Frontal cortex (tissue), 4 donors: ENCODE data around the gene PRTN3. TPM values are rescaled to one million over a fixed set of nuclear protein-coding genes. Genes with fewer than 3 reads are reported as not detected.
"Not testable (repeated sequence)": the region's sequence is repeated elsewhere in the genome, so short reads cannot be mapped to it uniquely, and the experiment has no call there.

Experiments used
- DNase-seq, 2 donors: peaks; one replicate each; pipeline ENCODE4 v3.0.0; 2012; ENCODE audit warnings: low spot score in 2 of 2
- FAIRE-seq: peaks from 2 replicates; lab custom pipeline; 2012; peaks lifted over from hg19 to GRCh38; lab: Jason Lieb, UNC
- total RNA-seq: library from RNA; depleted of rRNA; stranded (reverse); fragments of >200 nt; gene quantifications from one replicate; pipeline ENCODE4 v1.2.3, GENCODE V29; 2014
- donor health status: control.
- donor health status: control.
- donor health status: control.

PRTN3 gene
- total RNA-seq, 1 donor from 2014 or later: 1.2 TPM

GRCh38 chr19:873561-874041, 32.8 kb downstream of the PRTN3 start:
- DNase-seq (no peak), FAIRE-seq (no peak)

GRCh38 chr19:875265-875879, 34.6 kb downstream of the PRTN3 start:
- no peak for DNase-seq
- no peak for FAIRE-seq

GRCh38 chr19:876089-876488, 35.3 kb downstream of the PRTN3 start:
- FAIRE-seq: no peak
- no peak for DNase-seq

DNA sequence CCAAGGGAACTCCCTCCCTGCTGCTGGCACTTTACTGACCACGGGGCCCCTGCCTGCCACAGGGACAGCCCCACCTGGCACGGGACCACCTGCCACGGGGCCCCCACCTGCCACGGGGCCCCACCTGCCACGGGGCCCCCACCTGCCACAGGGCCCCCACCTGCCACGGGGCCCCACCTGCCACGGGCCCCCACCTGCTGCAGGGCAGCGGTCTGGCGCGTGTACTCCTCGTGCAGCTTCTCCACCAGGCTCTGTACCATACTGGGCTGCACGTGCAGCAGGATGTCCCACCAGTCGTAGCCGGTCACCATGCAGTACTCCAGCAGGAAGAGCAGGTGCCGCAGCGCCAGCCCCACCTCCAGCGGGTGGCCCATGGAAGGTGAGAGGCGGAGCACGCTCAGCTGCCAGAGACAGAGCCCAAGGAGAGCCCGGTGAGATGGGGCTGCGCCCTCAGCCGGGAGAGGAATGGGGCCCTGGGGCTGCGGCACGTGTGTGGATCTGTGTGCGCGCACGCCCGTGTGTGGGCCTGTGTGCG, 36.0 kb downstream of the PRTN3 start:
- FAIRE-seq: no peak
- no peak for DNase-seq

GRCh38 chr19:877992-878660, 37.3 kb downstream of the PRTN3 start:
- not testable (repeated sequence) for DNase-seq, FAIRE-seq

DNA sequence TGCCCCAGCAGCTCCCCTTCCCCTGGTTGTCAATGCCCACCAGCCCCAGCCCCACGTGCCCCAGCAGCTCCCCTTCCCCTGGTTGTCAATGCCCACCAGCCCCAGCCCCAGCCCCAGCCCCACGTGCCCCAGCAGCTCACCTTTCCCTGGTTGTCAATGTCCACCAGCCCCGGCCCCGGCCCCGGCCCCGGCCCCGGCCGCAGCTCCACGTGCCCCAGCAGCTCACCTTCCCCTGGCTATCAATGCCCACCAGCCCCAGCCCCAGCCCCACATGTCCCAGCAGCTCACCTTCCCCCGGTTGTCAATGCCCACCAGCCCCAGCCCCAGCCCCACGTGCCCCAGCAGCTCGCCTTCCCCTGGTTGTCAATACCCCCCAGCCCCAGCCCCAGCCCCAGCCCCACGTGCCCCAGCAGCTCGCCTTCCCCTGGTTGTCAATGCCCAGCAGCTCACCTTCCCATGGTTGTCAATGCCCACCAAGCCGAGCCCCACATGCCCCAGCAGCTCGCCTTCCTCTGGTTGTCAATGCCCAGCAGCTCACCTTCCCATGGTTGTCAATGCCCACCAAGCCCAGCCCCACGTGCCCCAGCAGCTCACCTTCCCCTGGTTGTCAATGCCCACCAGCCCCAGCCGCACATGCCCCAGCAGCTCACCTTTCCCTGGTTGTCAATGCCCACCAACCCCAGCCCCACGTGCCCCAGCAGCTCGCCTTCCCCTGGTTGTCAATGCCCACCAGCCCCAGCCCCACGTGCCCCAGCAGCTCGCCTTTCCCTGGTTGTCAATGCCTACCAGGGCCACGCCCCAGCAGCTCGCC, 38.2 kb downstream of the PRTN3 start:
- not testable (repeated sequence) for DNase-seq, FAIRE-seq

- FAIRE-seq (no peak), DNase-seq (no peak)
Observed at GRCh38 chr19:879711-880438, 39.1 kb downstream of the PRTN3 start.

DNA sequence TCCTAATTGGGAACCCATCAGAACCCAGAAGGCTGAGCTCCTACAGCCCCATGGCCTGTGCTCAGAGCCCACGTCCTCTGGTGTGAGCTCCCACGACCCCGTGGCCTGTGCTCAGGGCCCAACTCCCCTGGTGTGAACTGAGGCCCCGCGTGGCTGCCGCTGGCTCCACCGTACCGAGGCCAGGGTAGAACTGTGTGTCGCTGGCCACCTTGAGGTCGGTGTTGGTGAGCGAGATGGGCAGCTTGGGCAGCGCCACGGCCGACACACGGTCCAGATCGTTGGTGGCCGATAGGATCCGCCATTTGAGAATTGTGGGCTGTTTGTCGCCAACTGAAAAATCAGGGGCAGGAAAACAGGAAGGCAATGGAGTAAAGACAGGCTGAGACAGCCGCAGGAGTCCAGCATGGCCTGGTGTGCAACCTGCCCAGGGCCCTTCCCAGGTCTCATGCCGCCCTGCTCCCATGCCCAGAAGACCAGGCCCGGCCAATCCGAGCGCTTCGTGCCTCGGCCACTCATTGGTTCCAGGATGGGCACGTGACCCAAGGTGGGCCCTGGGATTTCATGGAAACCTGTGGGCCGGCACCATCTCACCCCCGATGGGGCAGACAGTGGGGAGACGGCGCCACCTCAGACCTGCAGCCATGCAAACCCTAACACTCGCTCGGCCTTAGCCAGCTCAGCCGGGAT, 40.7 kb downstream of the PRTN3 start:
- no peak for DNase-seq

GRCh38 chr19:882871-883497, 42.2 kb downstream of the PRTN3 start:
- FAIRE-seq (no peak), DNase-seq (no peak)

More for the DNA sequence above, 40.7 kb downstream of the PRTN3 start:
- FAIRE-seq: no peak

GRCh38 chr19:883661-884211, 42.9 kb downstream of the PRTN3 start:
- no peak for FAIRE-seq
- DNase-seq: no peak

- DNase-seq (no peak), FAIRE-seq (no peak)
Observed at GRCh38 chr19:884420-885211, 43.8 kb downstream of the PRTN3 start.

DNA sequence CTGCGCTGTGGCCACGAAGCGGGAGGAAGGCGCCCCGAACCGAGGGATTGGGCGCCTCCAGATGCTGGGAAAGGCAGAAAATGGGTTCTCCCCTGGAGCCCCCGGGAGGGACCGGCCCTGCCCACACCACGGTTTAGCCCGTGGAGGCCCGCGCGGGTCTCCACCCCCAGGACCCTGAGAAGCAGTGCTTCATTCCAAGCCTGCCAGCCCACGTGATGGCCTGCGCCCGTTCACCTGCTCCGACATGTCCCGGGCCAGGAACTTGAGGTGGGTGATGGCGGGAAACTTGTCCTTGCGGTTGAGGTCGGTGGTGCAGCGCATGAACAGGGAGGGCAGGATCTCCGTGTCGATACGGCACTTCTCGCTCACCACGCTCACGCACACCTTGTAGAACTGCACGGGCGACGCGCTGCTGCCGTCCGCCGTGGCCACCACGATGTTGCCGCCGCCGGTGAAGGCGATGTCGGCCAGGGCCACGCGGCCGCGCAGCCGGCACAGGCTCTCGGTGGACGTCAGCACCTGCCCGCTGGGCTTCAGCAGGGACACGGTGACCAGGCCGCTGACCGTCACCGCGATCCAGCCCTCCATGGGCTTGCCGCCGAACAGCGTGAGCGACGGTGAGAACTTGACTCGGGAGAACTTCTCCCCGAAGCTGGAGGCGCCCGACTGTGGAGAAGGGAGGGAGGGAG, 44.9 kb downstream of the PRTN3 start:
- DNase-seq: no peak

DNA sequence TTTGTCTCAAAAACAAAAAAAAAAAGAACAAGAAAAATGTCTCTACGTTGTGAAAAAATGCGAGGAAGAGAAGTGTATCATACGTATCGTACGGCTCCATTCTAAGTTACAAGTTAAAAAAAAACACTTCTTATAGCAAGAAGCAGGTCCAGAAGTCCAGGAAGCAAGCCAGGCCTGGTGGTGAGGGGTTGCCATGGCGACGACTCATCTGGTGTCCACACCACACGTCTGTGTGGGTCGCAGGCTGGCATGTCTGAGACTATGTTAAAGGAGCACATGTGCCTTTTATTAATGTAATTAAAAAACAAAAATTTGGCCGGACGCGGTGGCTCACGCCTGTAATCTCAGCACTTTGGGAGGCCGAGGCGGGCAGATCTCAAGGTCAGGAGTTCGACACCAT, 46.3 kb downstream of the PRTN3 start:
- DNase-seq: no peak
- no peak for FAIRE-seq

More for the DNA sequence above, 44.9 kb downstream of the PRTN3 start:
- no peak for FAIRE-seq

- DNase-seq (no peak), FAIRE-seq (no peak)
Observed at GRCh38 chr19:887599-887998, 46.8 kb downstream of the PRTN3 start.

DNA sequence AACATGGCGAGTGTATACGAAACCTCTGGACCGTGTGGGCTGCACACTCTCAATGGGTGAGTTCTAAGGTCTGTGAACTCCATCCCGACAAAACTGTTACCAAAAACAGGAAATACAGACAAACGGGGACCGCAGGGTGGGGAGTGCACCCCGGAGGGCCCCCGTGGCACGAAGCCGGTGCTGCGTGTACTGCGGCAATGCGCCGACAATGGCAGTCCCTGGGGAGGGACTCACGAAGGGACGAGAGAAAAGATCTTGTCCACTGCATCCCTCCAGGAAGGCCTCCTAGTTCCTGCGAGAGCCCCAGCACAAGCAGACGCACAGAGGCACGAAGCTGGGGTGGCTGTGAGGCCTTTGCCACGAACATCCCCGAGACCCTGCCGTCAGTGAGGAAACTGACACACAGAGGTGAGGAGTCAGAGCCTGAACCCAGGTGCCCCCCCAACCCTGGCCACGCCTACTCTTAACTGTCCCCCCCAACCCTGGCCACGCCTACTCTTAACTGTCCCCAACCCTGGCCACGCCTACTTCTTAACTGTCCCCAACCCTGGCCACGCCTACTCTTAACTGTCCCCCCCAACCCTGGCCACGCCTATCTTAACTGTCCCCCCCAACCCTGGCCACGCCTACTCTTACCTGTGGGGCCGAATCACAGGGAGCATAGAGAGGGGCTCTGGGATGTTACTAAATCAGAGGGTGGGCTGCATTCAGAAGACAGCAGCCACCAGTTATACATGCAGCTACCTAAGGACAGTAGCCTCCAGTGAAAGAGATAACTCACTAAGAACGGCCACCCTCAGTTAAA, 48.0 kb downstream of the PRTN3 start:
- no peak for FAIRE-seq
- DNase-seq: no peak

- DNase-seq (no peak), FAIRE-seq (no peak)
Observed at GRCh38 chr19:889662-890295, 49.0 kb downstream of the PRTN3 start.
